K562 (cell line): ENCODE measurements around the gene UNC80. TPM values are rescaled to one million over a fixed set of nuclear protein-coding genes. Genes with fewer than 3 reads are reported as not detected.

Experiments
- BHLHE40 ChIP-seq: IDR thresholded peaks from 2 replicates; pipeline ENCODE4 v1.6.1; 2011; ENCODE audit warnings: low read length, improper control_type of control experiment
- GTF2E2 ChIP-seq: fragments of 200-800 bp; sonication (Bioruptor generic); IDR thresholded peaks from 2 replicates; pipeline ENCODE4 v1.6.1; 2016; ENCODE audit warnings: missing genetic modification characterization, missing compliant biosample characterization
- HNRNPLL ChIP-seq: fragments of 200-400 bp; formaldehyde crosslinking; IDR thresholded peaks from 2 replicates; pipeline ENCODE4 v1.6.1; 2017; ENCODE audit warnings: low read length, low read depth, mild to moderate bottlenecking; ENCODE audit not compliant: poor library complexity, severe bottlenecking
- PHF8 ChIP-seq: fragments of 200-600 bp; sonication (generic); IDR thresholded peaks from 2 replicates; pipeline ENCODE4 v1.6.1; 2012; ENCODE audit warnings: mixed run types, mild to moderate bottlenecking, inconsistent platforms, low read length, moderate library complexity, borderline replicate concordance
- SIN3B ChIP-seq: fragments of 450-650 bp; IDR thresholded peaks from 2 replicates; pipeline ENCODE4 v1.6.1; 2017; ENCODE audit warnings: low read depth, mild to moderate bottlenecking, moderate library complexity
- SLC30A9 ChIP-seq: fragments of 250-450 bp; sonication (Bioruptor Pico); IDR thresholded peaks from 2 replicates; pipeline ENCODE4 v1.8.0; 2022; ENCODE audit warnings: mild to moderate bottlenecking, moderate library complexity
- ZNF274 ChIP-seq: IDR thresholded peaks from 2 replicates; pipeline ENCODE4 v1.6.1; 2011; ENCODE audit warnings: low read depth, mild to moderate bottlenecking, low read length, moderate library complexity, borderline replicate concordance
- ZNF408 ChIP-seq: fragments of 250-450 bp; sonication (Bioruptor Pico); IDR thresholded peaks from 2 replicates; pipeline ENCODE4 v1.4.0; 2020; ENCODE audit warnings: low read depth, mild to moderate bottlenecking, moderate library complexity
- polyA plus RNA-seq, 8 experiments: library from polyadenylated mRNA; depleted of rRNA in 4 of 8; stranded (reverse) in 5 of 8; unstranded in 3 of 8; fragments of >200 nt; fragmentation: Nextera tagmentation in 2 of 8; fragmentation: Illumina TruSeq in 1 of 8; extraction: Ambion mirVana in 2 of 8; extraction: Trizol in 1 of 8; gene quantifications; 2 replicates each; pipeline versions ENCODE4 v1.2.1 to v1.2.3, GENCODE V29; 2011 to 2014; ENCODE audit warnings: inconsistent platforms in 1 of 8, missing spikeins in 1 of 8
- total RNA-seq, 7 experiments: library from RNA; depleted of rRNA in 6 of 7; stranded (reverse); fragments of >200 nt in 6 of 7; fragmentation: Illumina TruSeq in 2 of 7; extraction: Trizol in 2 of 7; gene quantifications; 2 replicates each; pipeline versions ENCODE4 v1.2.1 to v1.2.3, GENCODE V29; 2011 to 2021; ENCODE audit warnings: low replicate concordance in 1 of 7
- TF ChIP-seq, protein P1 (sequence below), 2 experiments: IDR thresholded peaks; 2 replicates each; pipeline ENCODE4 v1.6.1; 2012; ENCODE audit warnings: improper control_type of control experiment in 2 of 2, low read depth in 2 of 2, low read length in 2 of 2, borderline replicate concordance in 1 of 2
- TF ChIP-seq, protein P2 (sequence below): fragments of 200-400 bp; formaldehyde crosslinking; IDR thresholded peaks from 2 replicates; pipeline ENCODE4 v1.6.1; 2017; ENCODE audit warnings: mild to moderate bottlenecking, low read depth, low read length, moderate library complexity
- TF ChIP-seq, protein P3 (sequence below): sonication (generic); formaldehyde crosslinking; IDR thresholded peaks from 2 replicates; pipeline ENCODE4 v1.8.0; 2022; ENCODE audit warnings: mild to moderate bottlenecking, missing genetic modification reagents
- TF ChIP-seq, protein P4 (sequence below): fragments of 250-450 bp; sonication (Bioruptor Pico); IDR thresholded peaks from 2 replicates; pipeline ENCODE4 v1.5.0; 2020; ENCODE audit warnings: mild to moderate bottlenecking
- TF ChIP-seq, protein P5 (sequence below): fragments of 250-450 bp; sonication (Bioruptor Pico); IDR thresholded peaks from 2 replicates; pipeline ENCODE4 v1.5.1; 2021; ENCODE audit warnings: mild to moderate bottlenecking

The UNC80 gene
- total and polyA plus RNA-seq, 9 of the 15 experiments (the other 6 are each of a cell fraction or from before 2014, with no cell fraction given), result under 0.01 to 0.04 (median 0.01) TPM; not detected in 5

DNA sequence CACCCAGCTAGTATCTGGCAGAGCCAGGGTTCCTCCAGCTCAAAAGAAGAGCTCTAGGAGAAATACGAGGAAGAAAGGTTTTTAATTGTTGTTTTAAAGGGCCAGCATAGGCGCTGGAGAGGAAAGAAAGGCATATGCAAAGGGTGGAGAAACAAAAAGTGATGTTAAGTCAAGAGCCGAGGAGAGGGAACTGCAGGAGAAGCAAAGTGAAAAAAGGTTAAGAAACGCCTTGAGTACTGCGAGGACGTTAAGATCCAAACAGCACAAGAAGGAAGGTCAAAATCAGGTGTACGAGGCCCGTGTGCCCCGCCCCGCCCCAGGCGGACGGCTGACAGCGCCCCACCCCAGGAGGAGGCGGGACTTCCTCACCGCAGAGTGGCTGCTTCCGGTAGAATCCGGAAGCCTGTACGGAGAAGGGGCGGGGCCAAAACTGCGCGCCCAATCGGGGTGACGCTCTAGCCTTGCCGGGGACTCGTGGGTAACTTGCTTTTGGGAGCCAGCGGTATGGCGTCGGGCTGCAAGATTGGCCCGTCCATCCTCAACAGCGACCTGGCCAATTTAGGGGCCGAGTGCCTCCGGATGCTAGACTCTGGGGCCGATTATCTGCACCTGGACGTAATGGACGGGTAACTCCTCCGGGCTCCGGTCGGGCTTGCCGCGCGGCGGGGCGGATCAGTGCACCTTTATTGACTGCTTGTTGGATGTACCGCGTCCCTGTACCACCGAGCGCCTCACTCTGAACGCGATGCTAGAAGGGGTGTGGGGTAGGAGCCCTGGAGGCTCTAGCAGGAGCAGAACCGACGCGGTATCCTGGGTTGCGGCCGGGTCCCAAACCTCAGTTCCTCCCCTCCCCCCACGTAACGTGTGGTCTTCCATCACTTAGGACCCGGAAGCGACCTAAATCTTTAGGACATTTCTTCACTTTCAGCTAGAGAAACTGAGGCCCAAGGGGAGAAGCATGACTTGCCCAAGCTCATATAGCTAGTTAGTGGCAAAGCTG is 230.8 kb downstream of the UNC80 start, which contains the start of gene RPE (continued):
- no peak for TF ChIP-seq HNRNPLL
- TF ChIP-seq ZNF408 (CRISPR knock-in tag), result no peak
- TF ChIP-seq, protein P1, sequence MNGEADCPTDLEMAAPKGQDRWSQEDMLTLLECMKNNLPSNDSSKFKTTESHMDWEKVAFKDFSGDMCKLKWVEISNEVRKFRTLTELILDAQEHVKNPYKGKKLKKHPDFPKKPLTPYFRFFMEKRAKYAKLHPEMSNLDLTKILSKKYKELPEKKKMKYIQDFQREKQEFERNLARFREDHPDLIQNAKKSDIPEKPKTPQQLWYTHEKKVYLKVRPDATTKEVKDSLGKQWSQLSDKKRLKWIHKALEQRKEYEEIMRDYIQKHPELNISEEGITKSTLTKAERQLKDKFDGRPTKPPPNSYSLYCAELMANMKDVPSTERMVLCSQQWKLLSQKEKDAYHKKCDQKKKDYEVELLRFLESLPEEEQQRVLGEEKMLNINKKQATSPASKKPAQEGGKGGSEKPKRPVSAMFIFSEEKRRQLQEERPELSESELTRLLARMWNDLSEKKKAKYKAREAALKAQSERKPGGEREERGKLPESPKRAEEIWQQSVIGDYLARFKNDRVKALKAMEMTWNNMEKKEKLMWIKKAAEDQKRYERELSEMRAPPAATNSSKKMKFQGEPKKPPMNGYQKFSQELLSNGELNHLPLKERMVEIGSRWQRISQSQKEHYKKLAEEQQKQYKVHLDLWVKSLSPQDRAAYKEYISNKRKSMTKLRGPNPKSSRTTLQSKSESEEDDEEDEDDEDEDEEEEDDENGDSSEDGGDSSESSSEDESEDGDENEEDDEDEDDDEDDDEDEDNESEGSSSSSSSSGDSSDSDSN (IDR thresholded peaks at IDR 0.05; ENCODE audit: borderline replicate concordance in 1 of 2, low read depth in 2 of 2, low read length in 2 of 2), result no peak
- TF ChIP-seq, protein P2, sequence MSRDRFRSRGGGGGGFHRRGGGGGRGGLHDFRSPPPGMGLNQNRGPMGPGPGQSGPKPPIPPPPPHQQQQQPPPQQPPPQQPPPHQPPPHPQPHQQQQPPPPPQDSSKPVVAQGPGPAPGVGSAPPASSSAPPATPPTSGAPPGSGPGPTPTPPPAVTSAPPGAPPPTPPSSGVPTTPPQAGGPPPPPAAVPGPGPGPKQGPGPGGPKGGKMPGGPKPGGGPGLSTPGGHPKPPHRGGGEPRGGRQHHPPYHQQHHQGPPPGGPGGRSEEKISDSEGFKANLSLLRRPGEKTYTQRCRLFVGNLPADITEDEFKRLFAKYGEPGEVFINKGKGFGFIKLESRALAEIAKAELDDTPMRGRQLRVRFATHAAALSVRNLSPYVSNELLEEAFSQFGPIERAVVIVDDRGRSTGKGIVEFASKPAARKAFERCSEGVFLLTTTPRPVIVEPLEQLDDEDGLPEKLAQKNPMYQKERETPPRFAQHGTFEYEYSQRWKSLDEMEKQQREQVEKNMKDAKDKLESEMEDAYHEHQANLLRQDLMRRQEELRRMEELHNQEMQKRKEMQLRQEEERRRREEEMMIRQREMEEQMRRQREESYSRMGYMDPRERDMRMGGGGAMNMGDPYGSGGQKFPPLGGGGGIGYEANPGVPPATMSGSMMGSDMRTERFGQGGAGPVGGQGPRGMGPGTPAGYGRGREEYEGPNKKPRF, result no peak
- no peak for TF ChIP-seq BHLHE40
- TF ChIP-seq, protein P3, sequence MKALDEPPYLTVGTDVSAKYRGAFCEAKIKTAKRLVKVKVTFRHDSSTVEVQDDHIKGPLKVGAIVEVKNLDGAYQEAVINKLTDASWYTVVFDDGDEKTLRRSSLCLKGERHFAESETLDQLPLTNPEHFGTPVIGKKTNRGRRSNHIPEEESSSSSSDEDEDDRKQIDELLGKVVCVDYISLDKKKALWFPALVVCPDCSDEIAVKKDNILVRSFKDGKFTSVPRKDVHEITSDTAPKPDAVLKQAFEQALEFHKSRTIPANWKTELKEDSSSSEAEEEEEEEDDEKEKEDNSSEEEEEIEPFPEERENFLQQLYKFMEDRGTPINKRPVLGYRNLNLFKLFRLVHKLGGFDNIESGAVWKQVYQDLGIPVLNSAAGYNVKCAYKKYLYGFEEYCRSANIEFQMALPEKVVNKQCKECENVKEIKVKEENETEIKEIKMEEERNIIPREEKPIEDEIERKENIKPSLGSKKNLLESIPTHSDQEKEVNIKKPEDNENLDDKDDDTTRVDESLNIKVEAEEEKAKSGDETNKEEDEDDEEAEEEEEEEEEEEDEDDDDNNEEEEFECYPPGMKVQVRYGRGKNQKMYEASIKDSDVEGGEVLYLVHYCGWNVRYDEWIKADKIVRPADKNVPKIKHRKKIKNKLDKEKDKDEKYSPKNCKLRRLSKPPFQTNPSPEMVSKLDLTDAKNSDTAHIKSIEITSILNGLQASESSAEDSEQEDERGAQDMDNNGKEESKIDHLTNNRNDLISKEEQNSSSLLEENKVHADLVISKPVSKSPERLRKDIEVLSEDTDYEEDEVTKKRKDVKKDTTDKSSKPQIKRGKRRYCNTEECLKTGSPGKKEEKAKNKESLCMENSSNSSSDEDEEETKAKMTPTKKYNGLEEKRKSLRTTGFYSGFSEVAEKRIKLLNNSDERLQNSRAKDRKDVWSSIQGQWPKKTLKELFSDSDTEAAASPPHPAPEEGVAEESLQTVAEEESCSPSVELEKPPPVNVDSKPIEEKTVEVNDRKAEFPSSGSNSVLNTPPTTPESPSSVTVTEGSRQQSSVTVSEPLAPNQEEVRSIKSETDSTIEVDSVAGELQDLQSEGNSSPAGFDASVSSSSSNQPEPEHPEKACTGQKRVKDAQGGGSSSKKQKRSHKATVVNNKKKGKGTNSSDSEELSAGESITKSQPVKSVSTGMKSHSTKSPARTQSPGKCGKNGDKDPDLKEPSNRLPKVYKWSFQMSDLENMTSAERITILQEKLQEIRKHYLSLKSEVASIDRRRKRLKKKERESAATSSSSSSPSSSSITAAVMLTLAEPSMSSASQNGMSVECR (CRISPR knock-in tag), result no peak
- peak; percentile 76; the same call in 1 of the 2 replicates for TF ChIP-seq PHF8
- TF ChIP-seq GTF2E2 (tag), result 0 out of 2 replicates have a peak, but pooled peaks have one; percentile 44
- TF ChIP-seq ZNF274, result no peak
- TF ChIP-seq, protein P4, sequence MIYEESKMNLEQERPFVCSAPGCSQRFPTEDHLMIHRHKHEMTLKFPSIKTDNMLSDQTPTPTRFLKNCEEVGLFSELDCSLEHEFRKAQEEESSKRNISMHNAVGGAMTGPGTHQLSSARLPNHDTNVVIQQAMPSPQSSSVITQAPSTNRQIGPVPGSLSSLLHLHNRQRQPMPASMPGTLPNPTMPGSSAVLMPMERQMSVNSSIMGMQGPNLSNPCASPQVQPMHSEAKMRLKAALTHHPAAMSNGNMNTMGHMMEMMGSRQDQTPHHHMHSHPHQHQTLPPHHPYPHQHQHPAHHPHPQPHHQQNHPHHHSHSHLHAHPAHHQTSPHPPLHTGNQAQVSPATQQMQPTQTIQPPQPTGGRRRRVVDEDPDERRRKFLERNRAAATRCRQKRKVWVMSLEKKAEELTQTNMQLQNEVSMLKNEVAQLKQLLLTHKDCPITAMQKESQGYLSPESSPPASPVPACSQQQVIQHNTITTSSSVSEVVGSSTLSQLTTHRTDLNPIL (CRISPR knock-in tag), result no peak
- TF ChIP-seq, protein P5, sequence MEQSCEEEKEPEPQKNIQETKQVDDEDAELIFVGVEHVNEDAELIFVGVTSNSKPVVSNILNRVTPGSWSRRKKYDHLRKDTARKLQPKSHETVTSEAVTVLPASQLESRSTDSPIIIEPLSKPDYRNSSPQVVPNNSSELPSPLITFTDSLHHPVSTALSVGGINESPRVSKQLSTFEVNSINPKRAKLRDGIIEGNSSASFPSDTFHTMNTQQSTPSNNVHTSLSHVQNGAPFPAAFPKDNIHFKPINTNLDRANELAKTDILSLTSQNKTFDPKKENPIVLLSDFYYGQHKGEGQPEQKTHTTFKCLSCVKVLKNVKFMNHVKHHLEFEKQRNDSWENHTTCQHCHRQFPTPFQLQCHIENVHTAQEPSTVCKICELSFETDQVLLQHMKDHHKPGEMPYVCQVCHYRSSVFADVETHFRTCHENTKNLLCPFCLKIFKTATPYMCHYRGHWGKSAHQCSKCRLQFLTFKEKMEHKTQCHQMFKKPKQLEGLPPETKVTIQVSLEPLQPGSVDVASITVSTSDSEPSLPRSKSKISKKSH (CRISPR knock-in tag), result no peak
- TF ChIP-seq SIN3B, result peak; percentile 72
- no peak for TF ChIP-seq SLC30A9 (CRISPR knock-in tag)
